Measurements from ENCODE around the gene GEMIN7.

The GEMIN7 gene

GRCh38 chr19:45090034-45090433, 11.0 kb downstream of the GEMIN7 start:
- no peak for DNase-seq (ENCODE audit: low read depth)

DNA sequence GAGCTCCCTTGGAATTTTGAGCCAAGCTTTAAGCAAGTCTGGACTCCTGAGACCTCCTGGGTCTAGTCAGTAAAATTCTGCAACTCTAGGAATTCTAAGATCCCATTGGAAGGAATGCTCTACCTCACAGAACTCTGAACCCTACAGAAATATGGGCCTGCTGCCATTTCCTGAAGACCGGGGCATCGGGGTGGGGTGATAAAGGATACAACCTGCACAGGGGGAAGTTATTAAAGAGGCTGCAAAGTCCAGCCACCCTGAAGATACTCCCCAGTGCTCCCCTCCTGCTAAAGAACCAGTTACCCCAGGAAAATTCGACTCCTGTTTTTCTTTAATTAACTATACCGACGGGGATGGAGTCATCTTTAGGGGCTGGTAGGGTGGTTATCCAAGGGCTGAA, 11.5 kb downstream of the GEMIN7 start:
- no peak for DNase-seq (ENCODE audit: low read depth)

DNA sequence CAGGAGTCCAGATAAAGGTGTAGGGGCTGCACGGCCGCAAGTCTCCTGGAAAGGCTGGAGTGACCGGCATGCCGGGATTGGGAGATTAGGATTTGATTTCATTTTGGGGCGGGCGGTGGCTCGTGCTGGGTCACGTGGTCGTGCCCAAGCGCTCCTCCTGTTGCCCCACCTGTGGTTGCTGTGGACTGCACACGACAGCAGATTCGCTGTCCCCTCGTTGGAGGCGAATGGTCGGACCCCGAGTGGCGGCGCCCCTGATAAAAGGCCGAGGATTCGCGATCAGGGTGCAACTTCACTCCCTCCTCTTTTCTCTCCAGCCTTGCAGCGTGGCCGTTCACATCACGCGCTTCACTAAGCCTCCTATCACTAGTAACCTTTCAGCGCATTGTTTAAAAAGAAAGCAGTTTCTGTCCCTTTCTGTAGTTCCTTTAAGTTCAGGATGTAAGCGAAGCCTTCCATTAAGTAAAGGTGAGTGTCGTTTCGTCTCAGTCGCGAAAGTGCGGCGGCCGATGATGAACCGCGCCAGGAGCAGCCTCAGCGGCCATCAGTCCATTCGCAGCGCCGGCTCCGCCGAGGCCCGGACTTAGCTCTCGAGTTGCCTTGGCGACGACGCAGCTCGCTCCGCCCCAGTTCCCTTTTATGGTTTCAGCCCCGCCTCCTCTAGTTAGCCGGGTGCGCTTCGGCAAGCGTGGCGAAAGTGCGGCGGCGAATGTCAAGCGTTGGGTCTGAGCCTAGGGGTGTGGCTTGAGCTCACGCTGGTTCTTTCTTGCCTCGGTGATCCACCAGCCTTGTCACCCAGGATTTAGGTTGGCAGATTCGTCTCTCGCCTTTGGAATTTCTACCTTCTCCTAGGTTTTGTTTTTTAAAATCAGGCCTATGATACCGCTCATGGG, 12.2 kb downstream of the GEMIN7 start:
- DNase-seq (ENCODE audit: low read depth), result peak; percentile 98

- peak; percentile 95 for DNase-seq (ENCODE audit: low read depth)
Observed at GRCh38 chr19:45092747-45093678, 14.0 kb downstream of the GEMIN7 start, which contains the start of gene PPP1R37. TSS of gene PPP1R37 (plus strand) at chr19:45093179. CDS start at chr19:45093326, 147 bp downstream.

GRCh38 chr19:45094137-45094536, 15.1 kb downstream of the GEMIN7 start:
- no peak for DNase-seq (ENCODE audit: low read depth)

- no peak for DNase-seq (ENCODE audit: low read depth)
Observed at GRCh38 chr19:45094707-45095106, 15.6 kb downstream of the GEMIN7 start.

- no peak for DNase-seq (ENCODE audit: low read depth)
Observed at GRCh38 chr19:45095496-45096413, 16.7 kb downstream of the GEMIN7 start.

DNA sequence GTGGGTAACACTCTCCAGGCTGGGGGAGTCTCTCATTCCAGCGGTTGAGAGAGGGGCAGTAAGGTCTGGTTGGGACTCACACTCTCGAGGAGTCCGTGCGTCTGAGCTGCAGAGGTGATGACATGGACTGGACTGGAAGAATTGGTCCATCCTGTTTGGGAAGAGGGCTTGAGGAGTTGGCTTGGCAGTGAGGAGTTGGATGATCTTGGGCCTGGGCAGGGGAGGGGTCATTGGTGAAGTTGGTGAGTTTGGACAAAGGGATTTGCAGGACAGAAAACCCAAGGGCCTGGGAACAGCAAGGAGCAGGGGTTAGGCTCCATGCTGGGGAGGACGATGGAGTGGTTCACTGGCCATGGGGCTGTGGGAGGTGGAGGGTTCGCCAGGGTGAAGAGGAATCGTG, 17.6 kb downstream of the GEMIN7 start:
- no peak for DNase-seq (ENCODE audit: low read depth)

- DNase-seq (ENCODE audit: low read depth), result no peak
Observed at GRCh38 chr19:45097450-45097775, 18.4 kb downstream of the GEMIN7 start.

DNA sequence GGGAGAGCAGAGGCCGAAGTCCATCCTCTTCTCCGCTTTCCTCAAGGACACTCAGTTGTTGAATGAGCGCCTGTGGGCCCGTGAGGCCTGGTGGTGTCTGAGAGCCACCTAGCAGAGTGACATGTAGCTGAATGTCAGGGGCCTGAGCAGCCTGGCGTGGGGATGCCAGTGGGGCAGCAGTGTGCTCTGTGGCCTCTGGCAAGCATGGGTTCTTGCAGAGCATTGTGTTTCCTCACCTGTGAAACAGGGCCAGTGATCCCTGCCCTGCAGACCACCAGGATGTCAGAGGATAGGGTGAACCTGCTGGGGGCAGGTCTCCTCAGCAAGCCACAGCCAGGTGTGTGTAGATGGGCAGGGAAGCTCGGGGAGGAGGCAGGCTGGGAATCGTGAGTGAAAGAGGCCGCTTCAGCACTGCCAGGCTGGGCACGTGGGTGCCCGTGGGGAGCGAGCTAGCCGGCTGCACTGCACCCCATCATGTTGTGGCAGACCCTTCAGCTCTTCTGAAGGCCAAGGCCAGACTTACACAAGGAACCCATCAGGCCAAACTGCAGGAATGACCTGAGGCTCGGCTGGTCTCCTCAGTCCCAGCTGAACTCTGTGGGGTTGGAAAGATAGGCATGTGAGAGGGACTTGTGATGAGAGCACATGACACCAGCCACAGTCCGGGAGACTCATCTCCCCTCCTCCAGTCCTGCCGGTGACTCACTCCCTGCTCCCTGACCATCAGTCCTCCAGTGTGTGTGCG, 18.9 kb downstream of the GEMIN7 start:
- peak; percentile 96 for DNase-seq (ENCODE audit: low read depth)

DNA sequence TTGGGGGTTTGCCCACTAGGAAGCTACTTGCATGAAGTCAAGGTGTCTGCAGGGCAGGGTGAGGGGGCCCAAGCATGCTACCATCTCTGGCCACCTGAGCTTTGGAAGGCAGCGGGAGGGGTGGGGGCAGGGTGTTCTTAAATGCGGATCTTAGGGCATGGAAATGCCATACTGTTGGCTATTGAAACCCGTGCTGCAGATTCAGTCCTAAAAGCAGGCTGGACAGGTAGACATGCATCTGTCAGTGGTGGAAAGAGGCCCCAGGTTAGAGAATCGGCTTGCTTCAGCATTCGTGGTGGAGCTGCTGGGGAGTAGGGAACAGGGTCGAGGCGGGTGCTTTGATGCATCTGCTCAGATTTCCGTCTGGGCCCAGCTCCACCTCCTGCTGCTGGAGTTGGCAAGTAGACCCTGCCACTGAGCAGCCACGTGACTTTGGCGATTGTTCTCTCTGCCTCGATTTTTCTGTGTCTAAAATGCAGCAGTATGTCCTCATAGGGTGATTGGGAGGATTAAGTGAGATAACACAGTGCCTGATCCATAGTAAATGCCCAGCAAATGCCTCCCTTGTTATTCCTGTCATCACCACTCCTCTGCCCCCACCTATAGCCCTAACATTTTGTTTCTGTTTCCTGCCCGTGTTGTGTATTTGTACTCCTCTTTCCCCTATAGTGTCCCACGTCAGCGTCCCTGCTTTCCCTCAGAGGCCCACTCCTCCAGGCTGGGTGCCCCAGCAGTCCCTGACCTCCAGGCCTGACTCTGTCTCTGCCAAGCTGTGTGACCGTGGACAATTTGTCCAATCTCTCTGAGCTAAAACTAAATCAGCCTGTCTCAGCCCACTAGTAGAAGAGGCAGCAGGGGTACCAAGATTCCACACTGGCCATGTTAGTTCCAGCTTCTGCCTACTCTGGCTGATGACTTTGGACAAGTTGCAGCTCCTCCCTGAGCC, 19.7 kb downstream of the GEMIN7 start:
- DNase-seq (ENCODE audit: low read depth), result no peak

DNA sequence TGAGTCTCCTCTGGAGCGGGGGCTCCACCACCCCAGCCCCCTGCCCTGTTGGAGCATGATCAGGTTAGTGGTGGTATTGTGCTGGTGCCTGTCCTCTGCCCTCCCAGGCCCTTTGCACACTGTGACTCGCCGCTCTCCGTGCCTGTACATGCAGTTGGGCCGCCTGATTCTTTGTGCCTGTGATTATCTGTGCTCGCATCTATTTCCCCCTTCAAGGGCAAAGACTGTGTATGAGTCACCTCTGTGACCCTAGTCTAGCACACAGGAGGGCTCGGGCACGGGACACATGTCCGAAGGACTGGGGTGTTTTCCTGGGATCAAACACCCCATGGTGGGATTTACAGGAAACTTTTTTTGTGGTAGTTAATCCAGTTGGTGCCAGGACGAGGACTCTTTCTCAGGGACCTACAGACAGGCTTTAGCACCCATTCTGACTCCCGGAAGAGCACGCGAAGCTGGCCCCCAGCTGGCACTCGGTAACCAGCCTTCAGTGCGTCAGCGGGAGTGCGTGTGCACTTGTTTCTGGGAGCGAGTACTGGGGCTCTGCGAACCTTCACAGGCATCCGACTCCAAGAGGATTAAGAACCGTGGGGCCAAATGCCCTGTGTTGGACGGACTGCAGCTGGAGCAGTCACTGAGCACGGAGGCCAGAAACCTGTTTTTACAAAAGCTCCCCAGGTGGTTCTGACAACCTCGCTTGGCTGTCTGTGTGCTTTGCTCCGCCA, 20.6 kb downstream of the GEMIN7 start:
- peak; percentile 18 for DNase-seq (ENCODE audit: low read depth)

DNA sequence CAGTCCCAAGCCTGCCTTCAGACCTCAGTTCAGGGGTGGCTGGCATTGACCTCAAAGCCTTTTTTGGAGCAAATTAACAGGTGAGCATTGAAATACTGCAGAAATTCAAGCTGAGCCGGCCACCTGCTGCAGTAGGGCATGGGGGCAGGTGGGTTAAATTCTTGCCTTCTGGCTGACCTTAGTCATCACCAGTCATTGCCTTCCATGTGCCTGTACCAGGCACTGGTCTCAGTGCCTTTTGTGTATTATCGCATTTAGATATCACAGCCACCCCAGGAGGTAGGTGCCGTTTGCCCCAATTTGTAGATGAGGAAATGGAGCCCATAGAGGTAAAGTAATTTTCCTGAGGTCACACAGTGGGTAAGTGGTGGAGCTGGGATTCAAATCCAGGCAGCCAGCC, 21.1 kb downstream of the GEMIN7 start:
- DNase-seq (ENCODE audit: low read depth), result no peak

- peak; percentile 36 for DNase-seq (ENCODE audit: low read depth)
Observed at GRCh38 chr19:45100846-45101252, 21.8 kb downstream of the GEMIN7 start.

DNA sequence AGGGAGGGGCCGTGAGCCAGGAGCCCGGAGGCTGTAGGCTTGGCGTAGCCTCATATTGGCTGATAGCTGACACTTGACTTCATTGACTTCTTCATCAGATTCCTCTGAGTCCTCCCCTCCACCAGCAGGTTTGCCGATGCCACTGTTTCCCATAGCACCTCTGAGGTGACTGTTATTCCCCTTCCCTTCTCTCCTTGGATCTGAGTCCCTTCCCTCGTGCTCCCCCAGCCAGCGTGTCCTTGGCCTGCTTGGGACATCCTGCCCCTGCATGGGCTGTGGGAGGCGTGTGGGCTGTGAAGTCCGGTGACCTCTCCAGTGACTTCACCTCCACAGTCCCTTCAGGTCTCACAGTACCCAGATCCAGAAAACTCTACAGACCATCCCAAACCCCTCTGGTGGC, 22.7 kb downstream of the GEMIN7 start:
- no peak for DNase-seq (ENCODE audit: low read depth)

- no peak for DNase-seq (ENCODE audit: low read depth)
Observed at GRCh38 chr19:45102481-45102880, 23.4 kb downstream of the GEMIN7 start.

DNA sequence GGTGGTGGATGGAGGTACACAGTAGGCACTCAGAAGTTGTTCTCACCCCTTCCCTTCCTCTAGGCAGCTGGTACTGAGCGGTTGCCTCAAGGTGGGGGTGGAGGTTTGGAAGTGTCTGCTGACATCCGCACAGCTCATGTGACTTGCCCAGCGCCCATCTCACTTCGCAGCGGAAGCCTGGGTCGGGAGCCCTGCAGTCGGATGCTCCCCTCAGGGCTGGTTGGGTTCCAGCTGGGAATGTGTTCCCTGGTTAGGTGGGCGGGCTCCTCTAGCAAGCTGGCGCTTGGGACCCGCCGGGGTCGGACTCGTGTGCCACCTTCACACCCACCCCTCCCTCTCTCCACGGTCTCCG, 24.1 kb downstream of the GEMIN7 start:
- peak; percentile 68 for DNase-seq (ENCODE audit: low read depth)

DNA sequence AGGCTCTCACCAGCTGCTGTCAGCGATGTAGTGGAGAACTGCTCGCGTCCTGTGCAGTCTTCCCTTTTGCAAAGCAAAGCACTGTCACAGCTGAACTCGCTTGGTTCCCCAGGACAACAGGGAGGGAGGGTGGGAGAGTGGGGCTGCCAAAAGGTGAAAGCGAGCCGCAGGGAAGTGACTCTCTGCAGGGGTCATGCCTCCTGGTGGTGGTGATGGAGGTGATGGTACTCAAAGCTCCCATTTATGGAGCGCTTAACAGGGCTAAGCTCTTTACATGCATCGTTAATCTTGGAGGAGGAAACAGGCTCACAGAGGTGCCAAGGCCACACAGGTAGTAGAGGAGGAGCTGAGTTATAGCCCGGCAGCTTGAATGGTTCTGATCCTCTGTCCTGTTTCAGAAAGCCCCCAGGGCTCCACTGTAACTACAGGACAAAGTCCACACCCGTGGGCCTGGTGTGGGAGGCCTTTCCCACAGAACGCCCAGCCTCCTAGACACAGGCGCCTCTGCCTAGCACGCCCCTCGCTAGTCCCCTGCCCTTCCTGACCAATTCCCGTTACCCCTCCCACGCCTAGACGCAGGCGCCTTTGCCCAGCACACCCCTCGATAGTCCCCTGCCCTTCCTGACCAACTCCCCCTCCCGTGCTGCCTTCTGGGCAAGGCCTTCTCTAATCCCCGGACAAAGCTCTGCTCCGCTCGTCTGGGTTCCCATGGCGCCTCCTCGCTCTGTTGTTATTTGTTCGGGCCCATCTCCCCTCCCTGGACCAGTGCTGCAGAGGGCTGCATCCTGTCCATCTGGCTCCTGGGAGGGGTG, 24.7 kb downstream of the GEMIN7 start:
- DNase-seq (ENCODE audit: low read depth), result no peak
